Kidney (tissue), 14 donors: ENCODE results near the gene APBB2. TPM values are rescaled to one million over a fixed set of nuclear protein-coding genes. Genes with fewer than 3 reads are reported as not detected.

Experiments used
- DNase-seq, 5 donors: peaks; one replicate each; pipeline ENCODE4 v3.0.0-alpha.2; 2013 to 2020
- FAIRE-seq: peaks from 2 replicates; lab custom pipeline; 2012; peaks lifted over from hg19 to GRCh38; lab: Jason Lieb, UNC
- H3K27ac ChIP-seq, 2 donors: one replicate each; pipeline ENCODE4 v1.7.0; 2013; ENCODE audit warnings: low read depth in 2 of 2, low read length in 2 of 2, inconsistent platforms in 1 of 2
- H3K27me3 ChIP-seq: one replicate; pipeline ENCODE4 v1.7.1; 2013; ENCODE audit warnings: low read length, inconsistent platforms; ENCODE audit not compliant: control insufficient read depth, insufficient read depth
- H3K36me3 ChIP-seq, 3 donors: one replicate each; pipeline versions ENCODE4 v1.7.0 to v1.7.1; 2013; ENCODE audit warnings: low read length in 3 of 3, control low read depth in 1 of 3, inconsistent platforms in 1 of 3; ENCODE audit not compliant: insufficient read depth in 3 of 3, control insufficient read depth in 2 of 3
- H3K4me1 ChIP-seq, 3 donors: one replicate each; pipeline versions ENCODE4 v1.7.0 to v1.7.1; 2013; ENCODE audit warnings: low read length in 3 of 3, inconsistent platforms in 1 of 3, low read depth in 1 of 3; ENCODE audit not compliant: control insufficient read depth in 2 of 3, insufficient read depth in 2 of 3
- H3K4me3 ChIP-seq, 3 donors: one replicate each; pipeline versions ENCODE4 v1.7.0 to v1.8.1; 2013; ENCODE audit warnings: low read length in 3 of 3, control low read depth in 1 of 3, inconsistent platforms in 1 of 3
- H3K9ac ChIP-seq, 3 donors: one replicate each; pipeline versions ENCODE4 v1.7.0 to v1.7.1; 2013; ENCODE audit warnings: low read length in 3 of 3, control low read depth in 1 of 3, inconsistent platforms in 1 of 3
- H3K9me3 ChIP-seq, 3 donors: one replicate each; pipeline versions ENCODE4 v1.7.0 to v1.7.1; 2013; ENCODE audit warnings: low read length in 3 of 3, control low read depth in 1 of 3, inconsistent platforms in 1 of 3; ENCODE audit not compliant: control insufficient read depth in 2 of 3, insufficient read depth in 1 of 3
- CTCF ChIP-seq: IDR thresholded peaks from 3 replicates; pipeline ENCODE4 v1.5.1; 2012; ENCODE audit warnings: mild to moderate bottlenecking, moderate library complexity, borderline replicate concordance; ENCODE audit not compliant: insufficient read depth; ENCODE audit errors: extremely low read depth
- intact Hi-C: fragments of 100-400 bp; cut with DNase I; formaldehyde crosslinking; loops from one replicate; pipeline ENCODE4 v1.11.1; 2022
- polyA plus RNA-seq: library from polyadenylated mRNA; stranded (reverse); fragments of 350-450 nt; fragmentation: Illumina TruSeq; extraction: RNeasy Lipid Tissue Mini Kit (QIAGEN cat#74804); gene quantifications from one replicate; pipeline ENCODE4 v1.2.3, GENCODE V29; 2014; ENCODE audit warnings: low read depth, low replicate concordance; ENCODE audit not compliant: insufficient read depth
- total RNA-seq: library from RNA; stranded (reverse); fragmentation: NEBNext Ultra II Directional; extraction: Animal tissue kit (Norgen Biotek cat#: 25700); gene quantifications from one replicate; pipeline ENCODE4 v1.2.1, GENCODE V29; 2021
- donor health status: control.
- donor health status: control.
- donor health status: control.
- donor health status: control.
- donor health status: control.
- donor health status: DM: yes; HTN: yes; CAD: no.
- donor health status: Normal renal cell carcinoma (clear cell type).

The APBB2 gene
- total and polyA plus RNA-seq, 2 donors from 2014 or later: 13.4 to 65.6 TPM

- no peak for TF ChIP-seq CTCF
- Histone ChIP-seq H3K27ac (no peak overlapping the region), H3K9me3 (no peaks in the 10 kb centered on the region), H3K4me3 (no peak overlapping the region), H3K36me3 (no peaks in the 10 kb centered on the region), H3K9ac (no peak overlapping the region), H3K4me1 (peaks cover 0 to 37% (median 26%) of the 10 kb centered on the region in 3 donors), H3K27me3 (no peaks in the 10 kb centered on the region)
- FAIRE-seq (no peak), DNase-seq (no peak)
- intact Hi-C loops: no loop called here
Measured at GRCh38 chr4:41140410-41140809, 73.9 kb downstream of the APBB2 start.

- Histone ChIP-seq H3K9ac (no peak overlapping the region), H3K4me3 (no peak overlapping the region), H3K27ac (no peak overlapping the region), H3K27me3 (no peaks in the 10 kb centered on the region), H3K9me3 (no peaks in the 10 kb centered on the region), H3K4me1 (peaks cover 0 to 33% (median 28%) of the 10 kb centered on the region in 3 donors), H3K36me3 (no peaks in the 10 kb centered on the region)
- intact Hi-C loops: no loop called here
- DNase-seq: no peak
- no peak for FAIRE-seq
- no peak for TF ChIP-seq CTCF
Measured at GRCh38 chr4:41137879-41138278, 76.5 kb downstream of the APBB2 start.

DNA sequence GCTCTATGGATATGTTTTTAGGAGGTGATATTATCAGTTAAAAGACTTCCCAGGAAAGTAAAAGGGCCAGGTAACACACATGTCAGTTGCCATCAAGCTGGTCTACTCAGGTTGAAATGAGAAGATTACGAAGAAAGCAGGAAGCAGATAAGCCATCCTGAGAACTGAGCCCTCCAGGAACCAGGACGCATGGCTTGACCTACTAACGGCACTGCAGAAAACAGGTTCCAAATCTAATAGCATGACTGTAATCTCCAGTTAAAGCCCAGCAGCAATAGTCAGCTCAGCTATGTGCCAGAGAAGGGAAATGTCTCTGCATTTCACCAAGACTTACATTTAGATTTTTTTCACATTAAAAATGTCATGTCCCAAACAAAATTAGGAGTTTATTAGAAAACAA, 77.9 kb downstream of the APBB2 start:
- Histone ChIP-seq H3K4me1 (peaks cover 0 to 21% (median 18%) of the 10 kb centered on the region in 3 donors), H3K27me3 (no peaks in the 10 kb centered on the region), H3K36me3 (no peaks in the 10 kb centered on the region), H3K9me3 (no peaks in the 10 kb centered on the region), H3K4me3 (no peak overlapping the region), H3K9ac (no peak overlapping the region), H3K27ac (peak overlapping the region in 1 of 2 donors; percentile 9)
- FAIRE-seq: no peak
- no peak for DNase-seq
- TF ChIP-seq CTCF: no peak
- intact Hi-C loops: no loop called here

DNA sequence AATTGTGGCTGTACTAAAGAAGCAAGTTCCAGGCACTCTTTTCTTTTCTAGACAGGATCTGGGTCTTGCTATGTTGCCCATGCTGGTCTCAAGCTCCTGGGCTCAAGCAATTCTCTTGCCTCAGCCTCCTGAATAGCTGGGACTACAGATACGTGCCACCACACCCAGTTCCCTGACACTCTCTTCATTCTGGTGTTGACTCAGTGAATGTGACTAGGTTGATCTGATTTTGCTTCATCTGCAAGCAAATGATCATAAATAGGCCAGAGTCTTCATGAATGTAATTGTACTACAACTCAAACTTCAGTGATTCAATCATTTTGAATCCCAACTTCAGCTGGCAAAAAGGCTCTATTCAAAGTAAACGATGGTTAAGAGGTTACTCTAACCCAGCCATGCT, 78.5 kb downstream of the APBB2 start:
- no peaks in the 10 kb centered on the region for H3K9me3 ChIP-seq
- TF ChIP-seq CTCF: no peak
- H3K4me3 ChIP-seq: no peak overlapping the region
- FAIRE-seq: no peak
- no peaks in the 10 kb centered on the region for H3K36me3 ChIP-seq
- H3K27me3 ChIP-seq: no peaks in the 10 kb centered on the region
- H3K27ac ChIP-seq: peak overlapping the region in 1 of 2 donors; percentile 9
- intact Hi-C loops: no loop called here
- no peak for DNase-seq
- H3K4me1 ChIP-seq: peaks cover 0 to 21% (median 14%) of the 10 kb centered on the region in 3 donors
- H3K9ac ChIP-seq: no peak overlapping the region
